Measurements from ENCODE around the gene PSKH1. TPM values are rescaled to one million over a fixed set of nuclear protein-coding genes. Genes with fewer than 3 reads are reported as not detected.

Gene PSKH1
- total RNA-seq, 4 donors from 2014 or later = 16.1 to 24.6 (median 19.9) TPM

- TF ChIP-seq CTCF (IDR thresholded peaks at IDR 0.05) = no peak
- DNase-seq (ENCODE audit: low spot score) = no peak
- ATAC-seq (ENCODE audit: low FRiP score) = no peak
Measured at GRCh38 chr16:67961551-67961957, 68.5 kb downstream of the PSKH1 start.

GRCh38 chr16:67962135-67962534 is 69.1 kb downstream of the PSKH1 start:
- no peak for TF ChIP-seq CTCF (IDR thresholded peaks at IDR 0.05)
- no peak for DNase-seq (ENCODE audit: low spot score)
- ATAC-seq (ENCODE audit: low FRiP score) = no peak

GRCh38 chr16:67963292-67963661 is 70.2 kb downstream of the PSKH1 start:
- DNase-seq (ENCODE audit: low spot score) (no peak), ATAC-seq (ENCODE audit: low FRiP score) (no peak)
- no peak for TF ChIP-seq CTCF (IDR thresholded peaks at IDR 0.05)

GRCh38 chr16:67963662-67964321 is 70.7 kb downstream of the PSKH1 start:
- no peak for TF ChIP-seq CTCF (IDR thresholded peaks at IDR 0.05)
- DNase-seq (ENCODE audit: low spot score) = no peak
- no peak for ATAC-seq (ENCODE audit: low FRiP score)

GRCh38 chr16:67964477-67965131 is 71.5 kb downstream of the PSKH1 start:
- ATAC-seq (ENCODE audit: low FRiP score) = no peak
- TF ChIP-seq CTCF (IDR thresholded peaks at IDR 0.05) = no peak
- no peak for DNase-seq (ENCODE audit: low spot score)

- ATAC-seq (ENCODE audit: low FRiP score) = no peak
- DNase-seq (ENCODE audit: low spot score) = no peak
- TF ChIP-seq CTCF (IDR thresholded peaks at IDR 0.05) = no peak
Measured at GRCh38 chr16:67965668-67966548, 72.9 kb downstream of the PSKH1 start.

All from omental fat pad (tissue), 4 donors.